K562 (cell line): ENCODE results near the gene KMO. TPM values are rescaled to one million over a fixed set of nuclear protein-coding genes. Genes with fewer than 3 reads are reported as not detected.

Experiments used
- ATAC-seq: fragments of 200-7000 bp; cut with Tn5 transposase; 3 replicates; pipeline ENCODE4 v1.9.1; 2020; ENCODE audit warnings: moderate library complexity
- BruUV-seq: library from RNA; stranded (reverse); fragments of 400-500 nt; replicated peaks from 2 replicates; lab custom pipeline; 2021; lab: Mats Ljungman, UMichigan
- CTCF ChIA-PET: fragments of 300-600 bp; formaldehyde crosslinking; extraction: SDS; loops from one replicate; lab custom pipeline; 2021; ENCODE audit warnings: low intra/inter-chr PET ratio; lab: Yijun Ruan, JAX
- POLR2A ChIA-PET: fragments of 300-600, 350-650 bp; sonication (Branson Sonifier 250); formaldehyde crosslinking; extraction: SDS; loops from one replicate; lab custom pipeline; 2021; ENCODE audit warnings: antibody characterized with exemption, inconsistent platforms; lab: Yijun Ruan, JAX
- DNase-seq, 4 experiments: peaks; one replicate each; pipeline versions ENCODE4 v3.0.0 to v3.0.0-alpha.2; 2011 to 2018; ENCODE audit warnings: low spot score in 3 of 4, mixed read lengths in 3 of 4; ENCODE audit errors: extremely low read depth in 1 of 4
- FAIRE-seq: peaks from 2 replicates; lab custom pipeline; 2011; peaks lifted over from hg19 to GRCh38; lab: Jason Lieb, UNC
- H2AFZ ChIP-seq: 2 replicates; pipeline ENCODE4 v1.6.0; 2011; ENCODE audit warnings: low read depth, low read length, control low read depth, inconsistent platforms
- H3K27ac ChIP-seq: fragments of 200-600 bp; 3 replicates; pipeline ENCODE4 v1.8.0; 2011; ENCODE audit warnings: low read depth, mild to moderate bottlenecking, control low read depth, inconsistent platforms, low read length, moderate library complexity, mixed read lengths; ENCODE audit errors: extremely low read depth
- H3K27me3 ChIP-seq, 2 experiments: fragments of 300-600 bp in 1 of 2; 2 replicates in 1 of 2; 3 replicates in 1 of 2; pipeline versions ENCODE4 v1.6.0 to v1.8.0; 2011; ENCODE audit warnings: inconsistent platforms in 2 of 2, low read length in 2 of 2, mild to moderate bottlenecking in 1 of 2, mixed read lengths in 1 of 2, moderate library complexity in 1 of 2; ENCODE audit not compliant: control insufficient read depth in 2 of 2, insufficient read depth in 2 of 2
- H3K36me3 ChIP-seq: fragments of 300-600 bp; 3 replicates; pipeline ENCODE4 v1.8.0; 2011; ENCODE audit warnings: mild to moderate bottlenecking, low read length, inconsistent platforms; ENCODE audit not compliant: control insufficient read depth, insufficient read depth
- H3K4me1 ChIP-seq, 2 experiments: fragments of 200-600 bp in 1 of 2; replicated peaks in 1 of 2; 2 replicates in 1 of 2; 3 replicates in 1 of 2; pipeline versions ENCODE4 v1.5.1 to v1.8.0; 2011; ENCODE audit warnings: inconsistent platforms in 2 of 2, low read length in 2 of 2, mild to moderate bottlenecking in 1 of 2, mixed read lengths in 1 of 2, moderate library complexity in 1 of 2; ENCODE audit not compliant: control insufficient read depth in 2 of 2, insufficient read depth in 2 of 2
- H3K4me2 ChIP-seq: 2 replicates; pipeline ENCODE4 v1.6.1; 2011; ENCODE audit warnings: low read length, control low read depth, inconsistent platforms, mixed read lengths; ENCODE audit not compliant: insufficient read depth
- H3K4me3 ChIP-seq: fragments of 200-600 bp; sonication (generic), shearing (Covaris generic); 2 replicates; pipeline ENCODE4 v1.5.1; 2016; ENCODE audit warnings: control low read depth, inconsistent platforms
- H3K79me2 ChIP-seq: fragments of 200-600 bp; 3 replicates; pipeline ENCODE4 v1.8.0; 2011; ENCODE audit warnings: low read length, inconsistent platforms; ENCODE audit not compliant: control insufficient read depth, insufficient read depth
- H3K9ac ChIP-seq, 2 experiments: 2 replicates each; pipeline versions ENCODE4 v1.6.0 to v1.6.1; 2011; ENCODE audit warnings: low read depth in 2 of 2, low read length in 2 of 2, control low read depth in 1 of 2, inconsistent platforms in 1 of 2, mild to moderate bottlenecking in 1 of 2, mixed read lengths in 1 of 2; ENCODE audit not compliant: insufficient read depth in 1 of 2
- H3K9me1 ChIP-seq: one replicate; pipeline ENCODE4 v1.6.0; 2011; ENCODE audit warnings: inconsistent platforms, mild to moderate bottlenecking, low read length, moderate library complexity; ENCODE audit not compliant: control insufficient read depth, insufficient read depth
- H3K9me3 ChIP-seq: replicated peaks from 2 replicates; pipeline ENCODE4 v1.5.1; 2011; ENCODE audit warnings: low read depth, low read length, inconsistent platforms; ENCODE audit not compliant: control insufficient read depth, insufficient read depth
- H4K20me1 ChIP-seq: replicated peaks from 2 replicates; pipeline ENCODE4 v1.6.1; 2011; ENCODE audit warnings: low read length, inconsistent platforms, mixed read lengths; ENCODE audit not compliant: control insufficient read depth, insufficient read depth
- GTF2E2 ChIP-seq: fragments of 200-800 bp; sonication (Bioruptor generic); IDR thresholded peaks from 2 replicates; pipeline ENCODE4 v1.6.1; 2016; ENCODE audit warnings: missing genetic modification characterization, missing compliant biosample characterization
- HCFC1 ChIP-seq: IDR thresholded peaks from 2 replicates; pipeline ENCODE4 v1.6.1; 2012; ENCODE audit warnings: low read depth, low read length, improper control_type of control experiment
- KLF6 ChIP-seq: fragments of 250-450 bp; sonication (Bioruptor Pico); IDR thresholded peaks from 2 replicates; pipeline ENCODE4 v1.4.0; 2020; ENCODE audit warnings: mild to moderate bottlenecking, moderate library complexity, borderline replicate concordance
- MCM3 ChIP-seq: fragments of 450-650 bp; IDR thresholded peaks from 2 replicates; pipeline ENCODE4 v1.6.1; 2016
- RBM25 ChIP-seq: fragments of 200-400 bp; formaldehyde crosslinking; IDR thresholded peaks from 2 replicates; pipeline ENCODE4 v1.6.1; 2018; ENCODE audit warnings: low read length, low read depth, moderate library complexity; ENCODE audit not compliant: severe bottlenecking
- ZNF121 ChIP-seq: sonication (generic); formaldehyde crosslinking; conservative IDR thresholded peaks from 2 replicates; pipeline ENCODE4 v1.8.0; 2022; ENCODE audit warnings: missing genetic modification reagents
- WGBS: fragments of 100-300 bp; shearing (Covaris generic); methylation state at CpG from one replicate; pipeline ENCODE4 v1.1.6; 2016; ENCODE audit warnings: low coverage, mixed read lengths; ENCODE audit not compliant: insufficient coverage; ENCODE audit errors: missing lambda C conversion rate; 5-methylcytosine and 5-hydroxymethylcytosine counted together
- in situ Hi-C: fragments of 300-500 bp; cut with MboI; formaldehyde crosslinking; loops from 4 replicates; pipeline ENCODE4 v1.15.0; 2018; ENCODE audit warnings: inconsistent platforms, mixed read lengths
- intact Hi-C: fragments of 100-400 bp; cut with micrococcal nuclease; formaldehyde crosslinking; loops from 2 replicates; pipeline ENCODE4 v1.14.2; 2022
- polyA plus RNA-seq, 8 experiments: library from polyadenylated mRNA; depleted of rRNA in 4 of 8; stranded (reverse) in 5 of 8; unstranded in 3 of 8; fragments of >200 nt; fragmentation: Nextera tagmentation in 2 of 8; fragmentation: Illumina TruSeq in 1 of 8; extraction: Ambion mirVana in 2 of 8; extraction: Trizol in 1 of 8; gene quantifications; 2 replicates each; pipeline versions ENCODE4 v1.2.1 to v1.2.3, GENCODE V29; 2011 to 2014; ENCODE audit warnings: inconsistent platforms in 1 of 8, missing spikeins in 1 of 8
- total RNA-seq, 7 experiments: library from RNA; depleted of rRNA in 6 of 7; stranded (reverse); fragments of >200 nt in 6 of 7; fragmentation: Illumina TruSeq in 2 of 7; extraction: Trizol in 2 of 7; gene quantifications; 2 replicates each; pipeline versions ENCODE4 v1.2.1 to v1.2.3, GENCODE V29; 2011 to 2021; ENCODE audit warnings: low replicate concordance in 1 of 7

KMO gene
- total and polyA plus RNA-seq, 9 of the 15 experiments (the other 6 are each of a cell fraction or from before 2014, with no cell fraction given), result 0.01 to 0.11 (median 0.01) TPM; not detected in 6

- WGBS, result 31% methylated on average over 2 of the region's 2 CpGs
- ATAC-seq (no peak), FAIRE-seq (no peak), DNase-seq (no peak)
- Histone ChIP-seq H3K9me3 (no peaks in the 10 kb centered on the region), H3K4me3 (no peak overlapping the region), H3K27me3 (no peaks in the 10 kb centered on the region), H3K79me2 (no peaks in the 10 kb centered on the region), H3K4me2 (no peak overlapping the region), H3K9me1 (no peaks in the 10 kb centered on the region), H4K20me1 (no peaks in the 10 kb centered on the region), H3K4me1 (peaks cover 0 to 9% of the 10 kb centered on the region in 2 experiments; a peak in 2 of 5 replicates), H3K27ac (no peak overlapping the region), H3K36me3 (no peaks in the 10 kb centered on the region), H2AFZ (no peak overlapping the region), H3K9ac (no peak overlapping the region)
- intact Hi-C loops (no loop called here), in situ Hi-C loops (no loop called here)
- CTCF ChIA-PET, result no interaction called here
- POLR2A ChIA-PET, result no interaction called here
- BruUV-seq, result no TSS peak
- TF ChIP-seq ZNF121 (CRISPR knock-in tag) (peak; percentile 86), RBM25 (peak; percentile 55), HCFC1 (no peak), MCM3 (no peak)
These were observed 15.8 kb downstream of the KMO start for GRCh38 chr1:241548008-241548407.

DNA sequence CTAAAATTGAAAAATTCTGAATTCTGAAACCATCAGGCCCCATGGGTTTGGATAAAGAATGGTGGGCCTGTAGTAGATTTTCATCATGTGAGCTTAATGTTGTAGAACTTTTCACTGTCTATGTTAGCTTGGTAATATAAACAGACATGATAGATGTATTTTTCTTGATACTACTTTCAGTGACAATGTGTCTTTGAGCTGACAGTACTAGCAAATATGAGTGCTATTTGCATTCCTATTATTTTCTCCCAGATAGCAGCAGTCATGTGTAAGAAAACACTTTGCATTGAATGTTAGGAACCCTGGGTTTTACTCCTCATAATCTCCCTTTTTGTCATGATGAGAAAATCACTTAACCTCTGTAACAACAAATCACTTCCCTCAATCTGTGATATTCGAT, 18.1 kb downstream of the KMO start:
- in situ Hi-C loops (loop anchor here (5.0 kb wide), 1 partner anchor 42 kb away; no protein-coding TSS in a partner anchor), intact Hi-C loops (no loop called here)
- no peak overlapping the region for H2AFZ ChIP-seq
- ChIA-PET CTCF (no interaction called here), POLR2A (interaction anchor here (1.0 kb wide), 1 partner anchor 13 kb away, joined by 3 read pairs; no protein-coding TSS in a partner anchor)
- H3K9me3 ChIP-seq, result no peaks in the 10 kb centered on the region
- H3K9ac ChIP-seq, result no peak overlapping the region
- DNase-seq (no peak), ATAC-seq (no peak), FAIRE-seq (no peak)
- no peak overlapping the region for H3K4me3 ChIP-seq
- no TSS peak for BruUV-seq
- TF ChIP-seq GTF2E2 (tag) (0 out of 2 replicates have a peak, but pooled peaks have one; percentile 5), KLF6 (CRISPR knock-in tag) (no peak)
- no peaks in the 10 kb centered on the region for H3K36me3 ChIP-seq
- no peak overlapping the region for H3K4me2 ChIP-seq
- no peak overlapping the region for H3K27ac ChIP-seq
- H4K20me1 ChIP-seq, result no peaks in the 10 kb centered on the region
- H3K79me2 ChIP-seq, result no peaks in the 10 kb centered on the region
- 12% methylated on average over 1 of the region's 1 CpG for WGBS
- no peaks in the 10 kb centered on the region for H3K27me3 ChIP-seq
- no peaks in the 10 kb centered on the region for H3K9me1 ChIP-seq
- H3K4me1 ChIP-seq, result peaks cover 0 to 9% of the 10 kb centered on the region in 2 experiments; a peak in 2 of 5 replicates
